Measurements from ENCODE around the gene COG7.

DNA sequence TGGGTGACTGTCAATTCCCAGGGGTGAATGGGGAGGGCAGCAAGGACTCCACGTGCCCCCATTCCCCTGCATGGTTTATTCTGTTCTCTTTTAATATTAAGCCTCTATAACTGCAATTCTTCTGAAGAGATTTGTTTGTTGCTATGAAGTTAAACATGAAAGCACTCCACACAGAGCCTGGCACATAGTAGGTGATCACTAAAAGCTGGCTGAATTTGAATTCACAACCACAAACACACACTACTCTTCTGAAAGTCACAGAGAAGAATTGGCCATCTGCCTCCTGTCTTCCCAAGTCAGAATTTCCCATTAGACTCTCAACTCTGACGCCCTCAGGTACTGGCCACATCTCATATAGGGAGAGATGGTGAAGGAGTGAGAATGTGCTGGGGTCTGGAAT is 55.5 kb downstream of the COG7 start:
- no peak for TF ChIP-seq POLR2A (IDR thresholded peaks at IDR 0.05)
- TF ChIP-seq, protein P1, sequence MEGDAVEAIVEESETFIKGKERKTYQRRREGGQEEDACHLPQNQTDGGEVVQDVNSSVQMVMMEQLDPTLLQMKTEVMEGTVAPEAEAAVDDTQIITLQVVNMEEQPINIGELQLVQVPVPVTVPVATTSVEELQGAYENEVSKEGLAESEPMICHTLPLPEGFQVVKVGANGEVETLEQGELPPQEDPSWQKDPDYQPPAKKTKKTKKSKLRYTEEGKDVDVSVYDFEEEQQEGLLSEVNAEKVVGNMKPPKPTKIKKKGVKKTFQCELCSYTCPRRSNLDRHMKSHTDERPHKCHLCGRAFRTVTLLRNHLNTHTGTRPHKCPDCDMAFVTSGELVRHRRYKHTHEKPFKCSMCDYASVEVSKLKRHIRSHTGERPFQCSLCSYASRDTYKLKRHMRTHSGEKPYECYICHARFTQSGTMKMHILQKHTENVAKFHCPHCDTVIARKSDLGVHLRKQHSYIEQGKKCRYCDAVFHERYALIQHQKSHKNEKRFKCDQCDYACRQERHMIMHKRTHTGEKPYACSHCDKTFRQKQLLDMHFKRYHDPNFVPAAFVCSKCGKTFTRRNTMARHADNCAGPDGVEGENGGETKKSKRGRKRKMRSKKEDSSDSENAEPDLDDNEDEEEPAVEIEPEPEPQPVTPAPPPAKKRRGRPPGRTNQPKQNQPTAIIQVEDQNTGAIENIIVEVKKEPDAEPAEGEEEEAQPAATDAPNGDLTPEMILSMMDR (IDR thresholded peaks at IDR 0.05): no peak
